ENCODE measurements around the gene MAP3K21.

DNA sequence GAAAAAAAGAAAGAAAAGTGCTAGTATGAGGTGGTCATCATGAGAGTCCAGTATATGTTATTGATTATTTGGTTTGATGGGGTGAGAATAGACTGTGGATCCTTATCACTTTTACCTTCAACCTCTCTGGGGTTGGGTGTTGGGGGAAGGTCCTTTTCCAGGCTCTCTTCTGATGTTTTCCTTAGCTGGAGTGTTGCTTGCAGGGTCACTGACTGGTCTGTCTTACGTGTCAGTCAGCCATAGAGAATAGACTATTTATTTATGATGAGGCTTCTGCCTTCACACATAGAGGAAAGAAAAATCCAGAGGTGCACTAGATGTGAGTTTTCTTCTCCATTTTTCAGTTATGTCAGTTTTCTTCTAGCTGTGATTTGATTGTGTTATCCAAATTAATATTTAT lies 36.5 kb downstream of the MAP3K21 start:
- TF ChIP-seq, protein P1, sequence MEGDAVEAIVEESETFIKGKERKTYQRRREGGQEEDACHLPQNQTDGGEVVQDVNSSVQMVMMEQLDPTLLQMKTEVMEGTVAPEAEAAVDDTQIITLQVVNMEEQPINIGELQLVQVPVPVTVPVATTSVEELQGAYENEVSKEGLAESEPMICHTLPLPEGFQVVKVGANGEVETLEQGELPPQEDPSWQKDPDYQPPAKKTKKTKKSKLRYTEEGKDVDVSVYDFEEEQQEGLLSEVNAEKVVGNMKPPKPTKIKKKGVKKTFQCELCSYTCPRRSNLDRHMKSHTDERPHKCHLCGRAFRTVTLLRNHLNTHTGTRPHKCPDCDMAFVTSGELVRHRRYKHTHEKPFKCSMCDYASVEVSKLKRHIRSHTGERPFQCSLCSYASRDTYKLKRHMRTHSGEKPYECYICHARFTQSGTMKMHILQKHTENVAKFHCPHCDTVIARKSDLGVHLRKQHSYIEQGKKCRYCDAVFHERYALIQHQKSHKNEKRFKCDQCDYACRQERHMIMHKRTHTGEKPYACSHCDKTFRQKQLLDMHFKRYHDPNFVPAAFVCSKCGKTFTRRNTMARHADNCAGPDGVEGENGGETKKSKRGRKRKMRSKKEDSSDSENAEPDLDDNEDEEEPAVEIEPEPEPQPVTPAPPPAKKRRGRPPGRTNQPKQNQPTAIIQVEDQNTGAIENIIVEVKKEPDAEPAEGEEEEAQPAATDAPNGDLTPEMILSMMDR (IDR thresholded peaks at IDR 0.05 in 8 of 11, conservative IDR thresholded peaks at IDR 0.05 in 3 of 11): no peak
- no peak for TF ChIP-seq POLR2A (IDR thresholded peaks at IDR 0.05)
- TF ChIP-seq POLR2AphosphoS5 (IDR thresholded peaks at IDR 0.05): no peak

All from spleen (tissue), 7 donors.